Measurements from ENCODE around the gene NDE1.

GRCh38 chr16:15667091-15667742 lies 17.2 kb downstream of the NDE1 start:
- TF ChIP-seq POLR2AphosphoS5 (IDR thresholded peaks at IDR 0.05; ENCODE audit: borderline replicate concordance, low read depth, low read length) (no peak), EZH2 (IDR thresholded peaks at IDR 0.05) (no peak)

Data from SK-N-MC (cell line).